ENCODE measurements around the gene FAM3C. TPM values are rescaled to one million over a fixed set of nuclear protein-coding genes. Genes with fewer than 3 reads are reported as not detected.

FAM3C gene
- total RNA-seq, 1 experiment from 2014 or later, result 37.9 TPM

- H3K79me2 ChIP-seq (ENCODE audit: low read length), result no peaks in the 10 kb centered on the region
- no peaks in the 10 kb centered on the region for H3K27me3 ChIP-seq (ENCODE audit: low read length)
- no peaks in the 10 kb centered on the region for H3K36me3 ChIP-seq (ENCODE audit: low read depth, low read length)
- no peak overlapping the region for H3K27ac ChIP-seq (ENCODE audit: low read length)
- H4K20me1 ChIP-seq (ENCODE audit: low read length), result no peaks in the 10 kb centered on the region
- no peak overlapping the region for H2AFZ ChIP-seq (ENCODE audit: low read length)
- TF ChIP-seq EZH2 (IDR thresholded peaks at IDR 0.05; ENCODE audit: low read length, unreplicated experiment), result no peak
- TF ChIP-seq CTCF (conservative IDR thresholded peaks at IDR 0.05; ENCODE audit: low read depth, low read length), result no peak
- no peak for TF ChIP-seq EZH2phosphoT487 (IDR thresholded peaks at IDR 0.05; ENCODE audit: borderline replicate concordance, low read length)
- CTCF ChIA-PET, result no interaction called here
- POLR2A ChIA-PET (ENCODE audit: unreplicated experiment), result no interaction called here
- no TSS peak for BruUV-seq (replicated peaks)
- no peaks in the 10 kb centered on the region for H3K9me3 ChIP-seq (ENCODE audit: low read length)
- no peaks in the 10 kb centered on the region for H3K4me1 ChIP-seq (ENCODE audit: insufficient read depth, low read length)
- H3K9ac ChIP-seq (ENCODE audit: low read length), result no peak overlapping the region
- H3K9me2 ChIP-seq (replicated peaks; ENCODE audit: low read length), result no peaks in the 10 kb centered on the region
- no peak for ATAC-seq
- intact Hi-C loops (cut with micrococcal nuclease), result no loop called here
- DNase-seq, result no peak
- H3K4me2 ChIP-seq (ENCODE audit: low read length), result no peak overlapping the region
- no peak overlapping the region for H3K4me3 ChIP-seq (ENCODE audit: low read length)
- H3F3A ChIP-seq (ENCODE audit: low read length, unreplicated experiment), result no peaks in the 10 kb centered on the region
Observed at GRCh38 chr7:121406461-121406860, 10.4 kb upstream of the FAM3C start.

GRCh38 chr7:121404348-121404747, 8.2 kb upstream of the FAM3C start:
- no peak overlapping the region for H3K9ac ChIP-seq (ENCODE audit: low read length)
- H3K36me3 ChIP-seq (ENCODE audit: low read depth, low read length), result no peaks in the 10 kb centered on the region
- no peak overlapping the region for H3K4me2 ChIP-seq (ENCODE audit: low read length)
- H2AFZ ChIP-seq (ENCODE audit: low read length), result no peak overlapping the region
- intact Hi-C loops (cut with micrococcal nuclease), result no loop called here
- no peaks in the 10 kb centered on the region for H3F3A ChIP-seq (ENCODE audit: low read length, unreplicated experiment)
- no peaks in the 10 kb centered on the region for H3K27me3 ChIP-seq (ENCODE audit: low read length)
- no peak overlapping the region for H3K4me3 ChIP-seq (ENCODE audit: low read length)
- DNase-seq (no peak), ATAC-seq (no peak)
- H4K20me1 ChIP-seq (ENCODE audit: low read length), result no peaks in the 10 kb centered on the region
- BruUV-seq (replicated peaks), result no TSS peak
- TF ChIP-seq EZH2 (IDR thresholded peaks at IDR 0.05; ENCODE audit: low read length, unreplicated experiment) (no peak), EZH2phosphoT487 (IDR thresholded peaks at IDR 0.05; ENCODE audit: borderline replicate concordance, low read length) (no peak), CTCF (conservative IDR thresholded peaks at IDR 0.05; ENCODE audit: low read depth, low read length) (no peak)
- POLR2A ChIA-PET (ENCODE audit: unreplicated experiment), result no interaction called here
- no peaks in the 10 kb centered on the region for H3K9me2 ChIP-seq (replicated peaks; ENCODE audit: low read length)
- CTCF ChIA-PET, result no interaction called here
- H3K9me3 ChIP-seq (ENCODE audit: low read length), result no peaks in the 10 kb centered on the region
- H3K79me2 ChIP-seq (ENCODE audit: low read length), result no peaks in the 10 kb centered on the region
- no peaks in the 10 kb centered on the region for H3K4me1 ChIP-seq (ENCODE audit: insufficient read depth, low read length)
- no peak overlapping the region for H3K27ac ChIP-seq (ENCODE audit: low read length)

GRCh38 chr7:121402701-121403100, 6.6 kb upstream of the FAM3C start:
- H3K4me3 ChIP-seq (ENCODE audit: low read length), result no peak overlapping the region
- no peaks in the 10 kb centered on the region for H4K20me1 ChIP-seq (ENCODE audit: low read length)
- no peaks in the 10 kb centered on the region for H3F3A ChIP-seq (ENCODE audit: low read length, unreplicated experiment)
- no peak for DNase-seq
- ChIA-PET CTCF (no interaction called here), POLR2A (ENCODE audit: unreplicated experiment) (no interaction called here)
- H2AFZ ChIP-seq (ENCODE audit: low read length), result no peak overlapping the region
- H3K79me2 ChIP-seq (ENCODE audit: low read length), result no peaks in the 10 kb centered on the region
- no peak for ATAC-seq
- no TSS peak for BruUV-seq (replicated peaks)
- H3K4me2 ChIP-seq (ENCODE audit: low read length), result no peak overlapping the region
- H3K36me3 ChIP-seq (ENCODE audit: low read depth, low read length), result no peaks in the 10 kb centered on the region
- no peaks in the 10 kb centered on the region for H3K9me3 ChIP-seq (ENCODE audit: low read length)
- TF ChIP-seq EZH2phosphoT487 (IDR thresholded peaks at IDR 0.05; ENCODE audit: borderline replicate concordance, low read length), result no peak
- no peak for TF ChIP-seq EZH2 (IDR thresholded peaks at IDR 0.05; ENCODE audit: low read length, unreplicated experiment)
- no peak for TF ChIP-seq CTCF (conservative IDR thresholded peaks at IDR 0.05; ENCODE audit: low read depth, low read length)
- intact Hi-C loops (cut with micrococcal nuclease), result no loop called here
- no peaks in the 10 kb centered on the region for H3K9me2 ChIP-seq (replicated peaks; ENCODE audit: low read length)
- H3K9ac ChIP-seq (ENCODE audit: low read length), result no peak overlapping the region
- no peaks in the 10 kb centered on the region for H3K27me3 ChIP-seq (ENCODE audit: low read length)
- no peaks in the 10 kb centered on the region for H3K4me1 ChIP-seq (ENCODE audit: insufficient read depth, low read length)
- no peak overlapping the region for H3K27ac ChIP-seq (ENCODE audit: low read length)
